Endothelial cell (in vitro differentiated cells): ENCODE measurements around the gene DNAH8. TPM values are rescaled to one million over a fixed set of nuclear protein-coding genes. Genes with fewer than 3 reads are reported as not detected.
"Not testable (repeated sequence)": the region's sequence is repeated elsewhere in the genome, so short reads cannot be mapped to it uniquely, and the experiment has no call there.

Experiments
- DNase-seq: peaks from one replicate; pipeline ENCODE4 v3.0.0; 2021; ENCODE audit warnings: low spot score
- H3K27ac Mint-ChIP-seq: one replicate; pipeline ENCODE4 v1.8.0; 2021; ENCODE audit warnings: mixed read lengths, inconsistent platforms; ENCODE audit not compliant: unreplicated experiment
- H3K27me3 Mint-ChIP-seq: one replicate; pipeline ENCODE4 v1.8.0; 2021; ENCODE audit warnings: mild to moderate bottlenecking, moderate library complexity, mixed read lengths, inconsistent platforms; ENCODE audit not compliant: unreplicated experiment
- H3K36me3 Mint-ChIP-seq: one replicate; pipeline ENCODE4 v1.8.0; 2021; ENCODE audit warnings: mild to moderate bottlenecking, low read depth, mixed read lengths, inconsistent platforms; ENCODE audit not compliant: unreplicated experiment
- H3K4me1 Mint-ChIP-seq: one replicate; pipeline ENCODE4 v1.8.0; 2021; ENCODE audit warnings: mild to moderate bottlenecking, mixed read lengths, inconsistent platforms; ENCODE audit not compliant: unreplicated experiment
- H3K4me3 Mint-ChIP-seq: one replicate; pipeline ENCODE4 v1.8.0; 2021; ENCODE audit warnings: mild to moderate bottlenecking, mixed read lengths, inconsistent platforms; ENCODE audit not compliant: unreplicated experiment
- H3K9me3 Mint-ChIP-seq: one replicate; pipeline ENCODE4 v1.8.0; 2021; ENCODE audit warnings: mixed read lengths, inconsistent platforms; ENCODE audit not compliant: unreplicated experiment
- total RNA-seq: library from RNA; stranded (reverse); fragmentation: NEBNext Ultra II Directional; extraction: Animal tissue kit (Norgen Biotek cat#: 25700); gene quantifications from one replicate; pipeline ENCODE4 v1.2.1, GENCODE V29; 2021; ENCODE audit not compliant: unreplicated experiment
- TF ChIP-seq, protein P1 (sequence below): fragments of 200-600 bp; sonication (generic); IDR thresholded peaks from one replicate; pipeline ENCODE4 v1.5.0; 2021; ENCODE audit warnings: antibody characterized with exemption; ENCODE audit not compliant: unreplicated experiment

DNAH8 gene
- total RNA-seq, 1 donor from 2014 or later: 0.05 TPM

- H3K27me3 Mint-ChIP-seq: peaks cover 3% of the 10 kb centered on the region
- TF ChIP-seq, protein P1, sequence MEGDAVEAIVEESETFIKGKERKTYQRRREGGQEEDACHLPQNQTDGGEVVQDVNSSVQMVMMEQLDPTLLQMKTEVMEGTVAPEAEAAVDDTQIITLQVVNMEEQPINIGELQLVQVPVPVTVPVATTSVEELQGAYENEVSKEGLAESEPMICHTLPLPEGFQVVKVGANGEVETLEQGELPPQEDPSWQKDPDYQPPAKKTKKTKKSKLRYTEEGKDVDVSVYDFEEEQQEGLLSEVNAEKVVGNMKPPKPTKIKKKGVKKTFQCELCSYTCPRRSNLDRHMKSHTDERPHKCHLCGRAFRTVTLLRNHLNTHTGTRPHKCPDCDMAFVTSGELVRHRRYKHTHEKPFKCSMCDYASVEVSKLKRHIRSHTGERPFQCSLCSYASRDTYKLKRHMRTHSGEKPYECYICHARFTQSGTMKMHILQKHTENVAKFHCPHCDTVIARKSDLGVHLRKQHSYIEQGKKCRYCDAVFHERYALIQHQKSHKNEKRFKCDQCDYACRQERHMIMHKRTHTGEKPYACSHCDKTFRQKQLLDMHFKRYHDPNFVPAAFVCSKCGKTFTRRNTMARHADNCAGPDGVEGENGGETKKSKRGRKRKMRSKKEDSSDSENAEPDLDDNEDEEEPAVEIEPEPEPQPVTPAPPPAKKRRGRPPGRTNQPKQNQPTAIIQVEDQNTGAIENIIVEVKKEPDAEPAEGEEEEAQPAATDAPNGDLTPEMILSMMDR: no peak
- H3K27ac Mint-ChIP-seq: no peak overlapping the region
- peaks cover 2% of the 10 kb centered on the region for H3K4me1 Mint-ChIP-seq
- no peak overlapping the region for H3K4me3 Mint-ChIP-seq
- DNase-seq: no peak
- H3K9me3 Mint-ChIP-seq: no peaks in the 10 kb centered on the region
- no peaks in the 10 kb centered on the region for H3K36me3 Mint-ChIP-seq
These were observed 195.1 kb downstream of the DNAH8 start for GRCh38 chr6:38910207-38910606.

GRCh38 chr6:38912378-38912777 lies 197.3 kb downstream of the DNAH8 start:
- H3K27ac Mint-ChIP-seq: no peak overlapping the region
- peaks cover 3% of the 10 kb centered on the region for H3K27me3 Mint-ChIP-seq
- TF ChIP-seq, protein P1: no peak
- no peaks in the 10 kb centered on the region for H3K9me3 Mint-ChIP-seq
- peaks cover 2% of the 10 kb centered on the region for H3K4me1 Mint-ChIP-seq
- H3K4me3 Mint-ChIP-seq: no peak overlapping the region
- no peaks in the 10 kb centered on the region for H3K36me3 Mint-ChIP-seq
- no peak for DNase-seq

GRCh38 chr6:38915205-38915925 lies 200.3 kb downstream of the DNAH8 start:
- TF ChIP-seq, protein P1: no peak
- H3K36me3 Mint-ChIP-seq: no peaks in the 10 kb centered on the region
- DNase-seq: no peak
- H3K9me3 Mint-ChIP-seq: no peaks in the 10 kb centered on the region
- no peak overlapping the region for H3K4me3 Mint-ChIP-seq
- H3K4me1 Mint-ChIP-seq: no peaks in the 10 kb centered on the region
- H3K27me3 Mint-ChIP-seq: peaks cover 3% of the 10 kb centered on the region
- no peak overlapping the region for H3K27ac Mint-ChIP-seq

DNA sequence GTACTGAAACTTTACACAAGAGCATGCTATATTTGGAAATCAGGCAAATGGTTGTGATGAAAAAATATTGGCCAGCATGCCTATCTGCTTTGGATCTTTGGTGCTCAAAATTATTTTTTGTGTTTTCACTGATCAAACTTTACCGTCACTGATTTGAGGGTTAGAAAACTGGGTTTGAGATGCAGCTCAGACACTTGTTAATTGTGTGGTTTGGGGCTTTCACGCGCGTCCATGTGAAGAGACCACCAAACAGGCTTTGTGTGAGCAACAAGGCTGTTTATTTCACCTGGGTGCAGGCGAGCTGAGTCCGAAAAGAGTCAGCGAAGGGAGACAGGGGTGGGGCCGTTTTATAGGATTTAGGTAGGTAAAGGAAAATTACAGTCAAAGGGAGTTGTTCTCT lies 206.4 kb downstream of the DNAH8 start:
- H3K4me3 Mint-ChIP-seq, H3K27ac Mint-ChIP-seq, H3K9me3 Mint-ChIP-seq, H3K4me1 Mint-ChIP-seq, H3K27me3 Mint-ChIP-seq, H3K36me3 Mint-ChIP-seq, DNase-seq: not testable (repeated sequence)

- Mint-ChIP-seq H3K36me3 (no peaks in the 10 kb centered on the region), H3K4me1 (no peaks in the 10 kb centered on the region), H3K27ac (no peak overlapping the region), H3K27me3 (peaks cover 2% of the 10 kb centered on the region), H3K9me3 (no peaks in the 10 kb centered on the region), H3K4me3 (no peak overlapping the region)
- DNase-seq: no peak
- TF ChIP-seq, protein P1: no peak
These were observed 209.8 kb downstream of the DNAH8 start for GRCh38 chr6:38924791-38925509.
